ENCODE data around the gene HOXC5.

The HOXC5 gene

DNA sequence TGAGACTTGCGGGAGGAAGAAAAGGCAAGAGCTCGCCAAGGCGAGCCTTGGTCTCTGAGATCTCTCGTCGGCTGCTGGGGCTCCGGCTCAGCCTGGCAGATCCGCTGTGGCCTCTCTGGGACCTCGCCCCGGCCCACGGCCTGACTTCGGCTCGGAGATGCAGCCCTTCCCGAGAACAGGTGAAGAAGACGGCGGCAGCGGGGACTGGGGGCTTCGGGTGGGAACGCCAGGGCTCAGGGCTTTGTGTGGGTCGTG, 38.9 kb upstream of the HOXC5 start:
- TF ChIP-seq REST (IDR thresholded peaks at IDR 0.05; ENCODE audit: insufficient read depth in 1 of 2, low read depth in 2 of 2, low read length in 2 of 2) (no peak), TAF1 (IDR thresholded peaks at IDR 0.05; ENCODE audit: borderline replicate concordance, insufficient read depth, low read length) (no peak)

DNA sequence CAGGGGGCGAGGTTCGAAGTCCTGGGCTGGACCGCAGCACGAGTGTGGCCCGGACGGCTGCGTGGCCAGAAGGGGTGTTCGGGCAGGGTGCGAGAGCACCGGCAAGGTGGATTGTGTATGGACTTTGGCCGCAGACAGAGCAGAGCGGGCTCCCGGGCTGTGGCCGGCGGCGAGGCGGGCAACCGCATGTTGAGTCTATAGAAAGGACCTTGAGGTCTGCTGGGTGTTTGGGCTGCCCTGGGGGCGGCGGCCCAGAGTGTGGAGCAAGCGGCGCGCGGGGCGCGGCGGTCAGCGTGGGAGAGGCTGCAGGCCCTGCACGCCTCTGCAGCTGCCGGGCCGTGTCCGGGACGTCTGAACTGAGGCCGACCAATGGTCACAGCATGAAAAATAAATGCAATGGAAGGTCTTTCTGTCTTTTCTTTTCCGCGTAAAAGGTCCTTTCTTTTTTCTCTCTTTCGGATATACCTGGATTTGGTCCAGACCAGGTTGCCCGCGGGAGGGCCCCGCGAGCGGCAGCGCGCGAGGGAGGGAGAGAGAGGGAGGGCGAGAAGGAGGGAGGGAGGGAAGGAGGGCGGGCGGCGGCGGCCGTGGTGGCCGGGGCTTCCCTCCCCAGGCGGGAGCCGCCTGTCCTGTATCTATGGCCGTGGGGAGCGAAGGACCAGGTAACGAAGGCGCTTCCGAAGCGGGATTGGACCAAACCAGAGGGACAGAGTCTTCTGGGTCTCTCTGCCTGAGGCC, 38.4 kb upstream of the HOXC5 start:
- no peak for TF ChIP-seq POLR2AphosphoS5 (IDR thresholded peaks at IDR 0.05; ENCODE audit: low read depth, low read length)
- no peak for TF ChIP-seq TAF1 (IDR thresholded peaks at IDR 0.05; ENCODE audit: borderline replicate concordance, insufficient read depth, low read length)
- TF ChIP-seq REST (IDR thresholded peaks at IDR 0.05; ENCODE audit: insufficient read depth in 1 of 2, low read depth in 2 of 2, low read length in 2 of 2), result no peak
- no peak for TF ChIP-seq FOXP2 (optimal IDR thresholded peaks at IDR 0.05; ENCODE audit: borderline replicate concordance, extremely low read depth, extremely low read length, insufficient read depth)
- no peak for TF ChIP-seq SIN3A (IDR thresholded peaks at IDR 0.05; ENCODE audit: borderline replicate concordance, insufficient read depth, low read length)

DNA sequence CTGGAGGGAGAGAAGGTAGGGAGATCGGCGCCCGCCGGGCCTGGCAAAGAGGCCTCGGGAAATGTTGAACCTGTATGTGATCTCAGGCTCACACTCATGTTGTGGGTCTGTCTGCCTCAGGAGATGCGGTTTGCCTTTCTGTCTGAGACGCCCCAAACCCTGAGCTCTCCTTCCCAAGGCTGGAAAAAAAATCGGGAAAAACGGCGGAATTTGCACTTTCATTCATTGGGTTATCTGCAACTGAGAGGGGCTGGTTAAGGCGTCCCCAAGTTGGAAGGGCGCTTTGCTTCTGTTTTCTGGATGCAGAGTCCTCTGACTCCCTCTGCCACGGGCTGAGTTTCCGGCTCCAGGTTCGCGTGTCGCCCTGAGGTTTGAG, 37.9 kb upstream of the HOXC5 start:
- TF ChIP-seq TAF1 (IDR thresholded peaks at IDR 0.05; ENCODE audit: borderline replicate concordance, insufficient read depth, low read length), result no peak
- TF ChIP-seq FOXP2 (optimal IDR thresholded peaks at IDR 0.05; ENCODE audit: borderline replicate concordance, extremely low read depth, extremely low read length, insufficient read depth), result no peak
- no peak for TF ChIP-seq POLR2AphosphoS5 (IDR thresholded peaks at IDR 0.05; ENCODE audit: low read depth, low read length)
- TF ChIP-seq SIN3A (IDR thresholded peaks at IDR 0.05; ENCODE audit: borderline replicate concordance, insufficient read depth, low read length), result no peak

GRCh38 chr12:53995378-53996239, 37.2 kb upstream of the HOXC5 start:
- no peak for TF ChIP-seq SIN3A (IDR thresholded peaks at IDR 0.05; ENCODE audit: borderline replicate concordance, insufficient read depth, low read length)
- TF ChIP-seq REST (IDR thresholded peaks at IDR 0.05; ENCODE audit: insufficient read depth in 1 of 2, low read depth in 2 of 2, low read length in 2 of 2), result no peak
- TF ChIP-seq TAF1 (IDR thresholded peaks at IDR 0.05; ENCODE audit: borderline replicate concordance, insufficient read depth, low read length), result no peak
- no peak for TF ChIP-seq FOXP2 (optimal IDR thresholded peaks at IDR 0.05; ENCODE audit: borderline replicate concordance, extremely low read depth, extremely low read length, insufficient read depth)
- TF ChIP-seq POLR2AphosphoS5 (IDR thresholded peaks at IDR 0.05; ENCODE audit: low read depth, low read length), result no peak

- TF ChIP-seq REST (IDR thresholded peaks at IDR 0.05; ENCODE audit: insufficient read depth in 1 of 2, low read depth in 2 of 2, low read length in 2 of 2) (no peak), TAF1 (IDR thresholded peaks at IDR 0.05; ENCODE audit: borderline replicate concordance, insufficient read depth, low read length) (no peak), POLR2AphosphoS5 (IDR thresholded peaks at IDR 0.05; ENCODE audit: low read depth, low read length) (no peak), SIN3A (IDR thresholded peaks at IDR 0.05; ENCODE audit: borderline replicate concordance, insufficient read depth, low read length) (no peak), FOXP2 (optimal IDR thresholded peaks at IDR 0.05; ENCODE audit: borderline replicate concordance, extremely low read depth, extremely low read length, insufficient read depth) (no peak)
Measured at GRCh38 chr12:53996240-53997203, 36.3 kb upstream of the HOXC5 start.
